ENCODE data around the gene DST.

Gene DST

DNA sequence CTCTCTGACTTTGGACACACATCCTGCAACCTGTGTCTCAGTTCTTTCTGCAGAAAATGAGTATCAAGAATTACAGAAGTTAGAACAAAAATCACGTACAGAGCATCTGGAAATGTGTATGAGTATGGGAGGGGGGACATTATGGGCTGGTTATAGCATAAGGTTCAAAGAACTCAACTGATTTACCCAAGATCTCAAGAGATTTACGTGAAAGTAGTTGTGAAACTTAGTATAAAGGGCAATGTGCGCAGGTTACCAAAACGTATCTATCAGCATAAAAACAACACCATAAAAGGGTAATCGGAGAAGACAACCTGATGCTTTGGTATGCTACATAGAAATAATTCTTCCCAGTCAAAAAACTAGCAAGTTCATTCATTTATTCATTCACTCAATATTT, 15.6 kb upstream of the DST start:
- in situ Hi-C loops (cut with HindIII; ENCODE audit: low sequenced_read_pairs) = no loop called here
- TF ChIP-seq, protein P1, sequence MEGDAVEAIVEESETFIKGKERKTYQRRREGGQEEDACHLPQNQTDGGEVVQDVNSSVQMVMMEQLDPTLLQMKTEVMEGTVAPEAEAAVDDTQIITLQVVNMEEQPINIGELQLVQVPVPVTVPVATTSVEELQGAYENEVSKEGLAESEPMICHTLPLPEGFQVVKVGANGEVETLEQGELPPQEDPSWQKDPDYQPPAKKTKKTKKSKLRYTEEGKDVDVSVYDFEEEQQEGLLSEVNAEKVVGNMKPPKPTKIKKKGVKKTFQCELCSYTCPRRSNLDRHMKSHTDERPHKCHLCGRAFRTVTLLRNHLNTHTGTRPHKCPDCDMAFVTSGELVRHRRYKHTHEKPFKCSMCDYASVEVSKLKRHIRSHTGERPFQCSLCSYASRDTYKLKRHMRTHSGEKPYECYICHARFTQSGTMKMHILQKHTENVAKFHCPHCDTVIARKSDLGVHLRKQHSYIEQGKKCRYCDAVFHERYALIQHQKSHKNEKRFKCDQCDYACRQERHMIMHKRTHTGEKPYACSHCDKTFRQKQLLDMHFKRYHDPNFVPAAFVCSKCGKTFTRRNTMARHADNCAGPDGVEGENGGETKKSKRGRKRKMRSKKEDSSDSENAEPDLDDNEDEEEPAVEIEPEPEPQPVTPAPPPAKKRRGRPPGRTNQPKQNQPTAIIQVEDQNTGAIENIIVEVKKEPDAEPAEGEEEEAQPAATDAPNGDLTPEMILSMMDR (IDR thresholded peaks at IDR 0.05; ENCODE audit: low read depth, low read length, missing control alignments) = no peak
- no peak for DNase-seq (ENCODE audit: low read depth)
- no peak overlapping the region for H3K4me3 ChIP-seq (ENCODE audit: low read depth, low read length)

DNA sequence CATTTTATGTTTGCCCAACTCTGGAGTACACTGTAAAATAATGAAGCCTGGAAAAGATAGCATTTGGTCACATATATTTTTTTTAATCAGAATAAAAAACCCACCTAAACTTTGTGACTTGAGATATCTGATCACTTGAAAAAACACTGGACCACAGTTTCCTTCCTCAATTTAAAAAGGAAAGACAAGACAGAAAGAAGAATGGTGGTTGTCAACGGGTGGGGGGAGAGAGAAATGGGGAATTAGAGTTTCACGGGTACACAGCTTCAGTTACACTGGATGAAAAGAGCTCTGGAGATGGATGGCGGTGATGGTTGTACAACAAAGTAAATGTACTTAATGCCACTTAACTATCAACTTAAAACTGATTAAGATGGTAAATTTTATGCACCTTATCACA, 14.7 kb upstream of the DST start:
- in situ Hi-C loops (cut with HindIII; ENCODE audit: low sequenced_read_pairs) = no loop called here

DNA sequence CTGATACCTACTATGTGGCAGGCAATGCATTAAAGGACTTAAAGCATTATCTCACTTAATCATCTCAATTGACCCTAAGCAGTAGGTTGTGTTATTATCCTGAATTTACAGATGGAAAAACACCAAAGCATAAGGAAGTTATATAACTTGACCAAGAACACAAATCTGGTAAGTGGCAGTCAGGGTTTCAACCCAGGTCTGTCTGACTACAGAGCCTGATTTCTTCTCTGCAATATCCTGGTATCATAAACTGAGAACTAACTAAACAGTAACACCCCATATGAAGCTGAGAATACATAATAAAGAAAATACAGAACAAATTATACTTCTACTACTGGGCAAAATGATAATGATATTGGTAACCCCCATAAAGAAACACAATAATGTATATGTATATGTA, 13.8 kb upstream of the DST start:
- no peak for DNase-seq (ENCODE audit: low read depth)
- TF ChIP-seq, protein P1 (IDR thresholded peaks at IDR 0.05; ENCODE audit: low read depth, low read length, missing control alignments) = no peak
- no peak overlapping the region for H3K4me3 ChIP-seq (ENCODE audit: low read depth, low read length)
- in situ Hi-C loops (cut with HindIII; ENCODE audit: low sequenced_read_pairs) = no loop called here

More for the DNA sequence above, 14.7 kb upstream of the DST start:
- DNase-seq (ENCODE audit: low read depth) = no peak
- no peak overlapping the region for H3K4me3 ChIP-seq (ENCODE audit: low read depth, low read length)
- TF ChIP-seq, protein P1 (IDR thresholded peaks at IDR 0.05; ENCODE audit: low read depth, low read length, missing control alignments) = no peak

DNA sequence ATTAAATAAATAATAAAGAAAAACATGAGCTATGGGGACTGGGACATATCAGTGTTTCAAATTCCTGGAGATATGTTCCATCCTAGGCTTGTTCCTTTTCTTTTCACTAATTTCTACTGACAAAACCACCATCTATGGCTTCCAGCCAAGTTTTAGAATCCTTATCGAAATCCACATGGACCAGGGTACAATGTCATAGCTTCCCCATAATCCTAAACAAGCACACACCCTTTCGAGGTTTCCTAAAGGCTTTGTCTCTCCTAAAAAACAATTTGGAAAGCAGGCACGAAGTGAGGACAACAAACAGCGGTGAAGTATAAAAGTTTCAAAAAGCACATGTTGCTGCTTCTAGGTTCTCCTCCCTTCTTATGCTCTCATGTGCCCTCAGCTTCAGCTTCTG, 13.3 kb upstream of the DST start:
- no peak for DNase-seq (ENCODE audit: low read depth)
- H3K4me3 ChIP-seq (ENCODE audit: low read depth, low read length) = no peak overlapping the region
- TF ChIP-seq, protein P1 (IDR thresholded peaks at IDR 0.05; ENCODE audit: low read depth, low read length, missing control alignments) = no peak
- in situ Hi-C loops (cut with HindIII; ENCODE audit: low sequenced_read_pairs) = no loop called here

DNA sequence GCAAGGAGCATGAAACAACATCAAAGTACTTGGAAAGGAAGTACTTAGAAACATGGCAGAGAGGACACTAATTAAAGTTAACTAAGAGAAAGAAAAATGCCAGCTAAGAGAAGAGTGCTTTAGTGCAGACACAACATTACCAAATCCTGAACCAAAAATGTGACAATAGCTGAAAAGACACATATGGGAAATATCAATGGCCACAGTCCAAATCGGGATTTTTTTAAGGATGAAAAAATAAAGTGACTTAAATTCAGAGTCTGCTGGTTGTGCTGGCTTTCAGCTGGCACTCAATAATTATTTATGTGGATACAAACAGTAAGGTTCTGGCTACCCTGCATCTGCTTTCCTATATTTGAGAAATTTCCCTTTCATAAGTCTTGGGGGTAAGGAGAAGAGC, 12.6 kb upstream of the DST start:
- TF ChIP-seq, protein P1 (IDR thresholded peaks at IDR 0.05; ENCODE audit: low read depth, low read length, missing control alignments) = no peak
- no peak for DNase-seq (ENCODE audit: low read depth)
- in situ Hi-C loops (cut with HindIII; ENCODE audit: low sequenced_read_pairs) = no loop called here
- no peak overlapping the region for H3K4me3 ChIP-seq (ENCODE audit: low read depth, low read length)

DNA sequence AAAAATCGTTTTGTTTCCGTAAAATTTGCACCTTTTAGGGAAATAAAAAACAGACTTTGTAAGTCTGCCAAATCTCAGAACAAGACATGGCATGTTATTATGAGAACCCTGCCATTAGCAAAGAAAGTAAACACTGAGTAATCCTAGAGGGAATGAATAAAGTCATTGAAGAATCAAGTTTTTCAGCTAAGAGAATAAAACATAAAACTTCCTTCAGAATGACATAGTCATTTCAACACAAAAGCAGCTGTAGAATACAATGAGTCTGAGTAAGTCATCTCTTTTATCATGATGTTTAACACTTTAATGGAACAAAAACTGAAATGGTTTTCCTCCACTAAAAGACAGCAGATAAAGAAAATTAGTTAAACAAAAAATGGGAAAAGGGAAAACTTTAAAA, 10.3 kb upstream of the DST start:
- H3K4me3 ChIP-seq (ENCODE audit: low read depth, low read length) = no peak overlapping the region
- in situ Hi-C loops (cut with HindIII; ENCODE audit: low sequenced_read_pairs) = no loop called here
- TF ChIP-seq, protein P1 (IDR thresholded peaks at IDR 0.05; ENCODE audit: low read depth, low read length, missing control alignments) = no peak
- DNase-seq (ENCODE audit: low read depth) = no peak

DNA sequence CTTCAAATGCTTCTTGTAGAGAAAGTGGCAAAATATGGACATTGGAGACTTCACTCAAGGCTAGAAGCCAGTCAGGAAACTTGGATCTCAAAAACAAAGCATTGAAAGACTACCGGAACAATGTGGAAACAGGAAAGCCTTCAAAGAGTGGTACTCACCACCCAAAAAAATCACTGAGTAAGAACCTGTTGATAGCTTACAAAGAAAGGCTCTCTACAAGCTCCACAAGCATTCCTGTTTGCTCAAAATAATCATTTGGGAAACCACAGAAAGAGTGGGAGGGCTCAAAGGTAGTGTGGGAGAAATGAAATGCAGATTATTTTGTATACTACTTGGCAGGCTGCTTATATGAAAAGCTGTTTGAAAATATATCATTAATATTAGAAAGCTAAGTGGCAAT, 9.5 kb upstream of the DST start:
- DNase-seq (ENCODE audit: low read depth) = peak; percentile 20
- TF ChIP-seq, protein P1 (IDR thresholded peaks at IDR 0.05; ENCODE audit: low read depth, low read length, missing control alignments) = no peak
- no peak overlapping the region for H3K4me3 ChIP-seq (ENCODE audit: low read depth, low read length)
- in situ Hi-C loops (cut with HindIII; ENCODE audit: low sequenced_read_pairs) = no loop called here

Measured in astrocyte of the cerebellum (primary cell).